Activated T-helper 9 cell treated with anti-CD3 and anti-CD28 coated beads, Interleukin-2, amount 50 U/mL, for 16 hours (primary cell): Measurements from ENCODE around the gene BLACAT1.
"Not testable (repeated sequence)": the region's sequence is repeated elsewhere in the genome, so short reads cannot be mapped to it uniquely, and the experiment has no call there.

ENCODE experiments used
- DNase-seq: peaks from one replicate; pipeline ENCODE4 v3.0.0-alpha.2; 2020; ENCODE audit warnings: low read depth

Gene BLACAT1

GRCh38 chr1:205406252-205406651 is 49.6 kb downstream of the BLACAT1 start:
- not testable (repeated sequence) for DNase-seq
